CD4-positive, alpha-beta T cell treated with Interleukin-21 for 1 hour (primary cell): Measurements from ENCODE around the gene EPAS1.

Experiments used
- DNase-seq: peaks from one replicate; pipeline ENCODE4 v3.0.0-alpha.2; 2020

Gene EPAS1

GRCh38 chr2:46303233-46303632, 6.0 kb downstream of the EPAS1 start:
- DNase-seq: no peak

- DNase-seq: no peak
These were observed 6.6 kb downstream of the EPAS1 start for GRCh38 chr2:46303822-46304221.

- peak; percentile 57 for DNase-seq
These were observed 7.4 kb downstream of the EPAS1 start for GRCh38 chr2:46304635-46305034.

- no peak for DNase-seq
These were observed 8.0 kb downstream of the EPAS1 start for GRCh38 chr2:46305187-46305586.

DNA sequence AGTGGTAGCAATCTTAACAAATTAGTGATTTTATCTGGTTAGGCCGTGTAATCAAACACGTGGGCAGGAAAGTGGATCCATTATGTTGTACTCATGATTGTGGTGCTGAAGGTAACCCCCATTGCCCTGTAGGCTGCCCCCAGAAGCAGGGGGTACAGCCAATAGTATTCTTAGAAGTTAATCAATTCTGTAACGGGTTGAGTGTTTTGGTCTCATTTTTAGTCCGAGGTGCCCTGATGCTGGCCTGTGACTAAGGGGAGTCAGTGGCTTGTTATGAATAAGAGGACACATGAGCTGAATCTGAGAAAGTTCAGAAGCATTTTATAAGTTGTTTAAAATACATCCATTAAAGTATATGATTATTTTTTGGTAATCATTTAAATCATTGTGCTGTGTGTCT, 8.6 kb downstream of the EPAS1 start:
- no peak for DNase-seq

- no peak for DNase-seq
These were observed 9.1 kb downstream of the EPAS1 start for GRCh38 chr2:46306330-46306751.

- no peak for DNase-seq
These were observed 9.9 kb downstream of the EPAS1 start for GRCh38 chr2:46306988-46307655.

DNA sequence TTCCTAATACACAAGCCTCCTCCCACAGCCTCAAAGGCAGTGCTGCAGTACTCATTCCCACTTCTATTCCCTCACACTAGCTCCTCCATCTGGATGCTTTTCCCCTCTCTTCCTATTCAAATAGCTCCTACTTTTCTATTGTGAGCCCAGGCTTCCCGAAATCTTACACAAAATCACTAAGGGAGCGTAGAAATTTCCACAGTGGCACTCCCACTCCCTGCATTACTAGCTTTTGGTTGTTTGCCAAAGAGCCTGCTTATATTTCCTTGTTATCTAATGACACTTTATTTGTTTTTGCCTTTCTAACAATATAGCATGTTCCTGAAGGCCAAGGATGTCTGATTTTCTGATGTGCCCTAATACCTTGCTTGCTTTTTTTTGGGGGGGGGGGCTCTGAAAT, 10.9 kb downstream of the EPAS1 start:
- DNase-seq: no peak

GRCh38 chr2:46308629-46309028, 11.4 kb downstream of the EPAS1 start:
- DNase-seq: no peak

DNA sequence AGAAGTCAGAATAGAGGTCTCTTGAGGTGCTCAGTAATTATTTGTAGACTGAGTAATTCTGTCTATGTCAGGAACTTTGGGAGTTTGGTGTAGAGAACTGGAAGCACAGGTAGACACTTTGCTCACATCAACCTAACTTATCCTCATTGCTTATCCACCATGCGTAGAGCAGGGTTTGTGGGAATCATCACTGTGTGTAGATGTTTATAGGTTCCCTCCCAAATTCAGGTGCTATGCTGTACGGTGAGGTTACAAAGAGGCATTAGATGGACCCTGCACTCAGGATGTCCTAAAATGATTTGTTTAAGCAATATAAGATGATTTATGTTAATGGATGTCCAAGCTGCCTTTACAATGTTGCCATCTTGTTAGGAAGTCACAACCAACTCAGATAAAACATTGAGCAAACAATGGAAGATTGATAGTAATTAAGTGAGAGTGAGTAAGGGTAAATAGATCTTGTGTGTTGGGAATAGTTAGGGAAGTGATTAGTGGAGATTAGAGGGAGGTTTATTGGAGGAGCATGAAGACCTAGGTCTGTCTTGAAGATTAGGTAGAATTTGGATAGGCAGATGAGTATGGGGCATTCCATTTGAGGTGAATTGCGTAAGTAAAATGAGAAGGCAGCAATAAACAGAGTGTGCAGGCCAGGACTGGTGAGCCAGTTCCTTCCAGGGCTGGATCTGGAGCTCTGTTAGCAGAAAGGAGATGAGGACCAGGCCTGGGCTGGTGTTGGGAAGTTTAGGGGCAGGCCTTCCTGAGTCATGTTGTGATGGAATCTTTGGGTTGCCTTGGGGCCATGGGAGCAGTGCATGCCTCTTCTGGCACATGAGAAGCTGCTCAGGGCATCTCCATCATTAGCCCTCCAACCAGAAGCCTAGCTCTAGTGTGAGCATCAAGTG, 12.1 kb downstream of the EPAS1 start:
- no peak for DNase-seq

- no peak for DNase-seq
These were observed 13.2 kb downstream of the EPAS1 start for GRCh38 chr2:46310446-46310845.

GRCh38 chr2:46311651-46312223, 14.5 kb downstream of the EPAS1 start:
- DNase-seq: no peak

GRCh38 chr2:46313063-46313462, 15.9 kb downstream of the EPAS1 start:
- no peak for DNase-seq

DNA sequence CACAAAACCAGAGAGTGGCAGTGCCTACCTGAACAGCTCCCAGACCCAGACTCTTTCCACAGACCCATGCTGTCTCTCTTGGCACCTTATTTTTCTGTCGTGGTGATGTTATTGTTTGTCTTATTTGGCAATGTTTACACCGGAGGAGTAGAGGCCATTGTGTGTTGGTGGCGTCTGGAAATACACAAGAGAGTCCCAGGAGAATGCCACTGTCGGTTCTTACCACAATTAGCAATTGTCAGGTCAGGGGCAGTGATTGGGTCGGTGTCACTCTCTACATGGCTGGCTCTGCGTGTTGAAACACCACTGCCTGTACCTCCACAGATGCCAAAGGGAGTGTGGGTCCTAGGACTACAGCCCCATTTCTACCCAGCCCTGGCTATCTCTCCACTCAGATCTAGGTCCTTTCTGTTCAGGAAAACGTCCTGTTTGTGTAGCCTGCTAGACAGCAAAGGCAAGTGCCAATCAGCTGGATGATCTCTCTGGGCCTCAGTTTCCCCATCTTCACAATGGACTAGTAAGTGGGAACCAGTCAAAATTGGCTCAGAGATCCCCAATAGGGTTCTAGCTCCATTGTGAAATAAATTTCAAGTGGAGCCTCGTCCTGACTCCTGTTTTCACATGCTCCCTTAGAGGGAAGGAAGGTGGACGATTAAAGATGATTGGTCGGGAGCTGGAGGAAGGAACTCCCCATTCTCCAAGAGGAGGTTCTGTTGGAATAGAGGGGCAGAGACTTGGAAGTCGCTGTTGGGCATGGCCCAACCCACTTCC, 17.0 kb downstream of the EPAS1 start:
- DNase-seq: no peak

GRCh38 chr2:46315103-46315890, 18.1 kb downstream of the EPAS1 start:
- DNase-seq: no peak

- no peak for DNase-seq
These were observed 19.9 kb downstream of the EPAS1 start for GRCh38 chr2:46317094-46317486.

- DNase-seq: no peak
These were observed 21.6 kb downstream of the EPAS1 start for GRCh38 chr2:46318579-46319460.

DNA sequence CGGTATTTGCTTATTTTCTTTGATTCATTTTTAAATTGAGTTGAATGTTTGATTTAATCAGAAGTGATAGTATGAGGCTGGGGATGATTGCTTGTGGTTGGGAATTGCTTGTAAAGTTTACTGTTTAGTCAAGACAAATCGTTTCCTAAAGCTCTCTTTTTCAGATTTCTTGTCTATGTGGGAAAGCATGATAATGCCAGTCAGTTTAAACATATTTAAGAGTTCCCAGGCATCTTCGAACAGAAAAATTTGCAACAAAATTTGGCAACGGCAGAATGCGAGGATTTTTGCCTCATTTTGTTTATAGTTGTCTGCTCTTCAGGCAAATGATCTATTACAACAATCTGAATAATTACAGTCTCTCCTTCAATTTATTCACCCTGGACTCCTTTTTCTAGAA, 22.5 kb downstream of the EPAS1 start:
- DNase-seq: no peak

DNA sequence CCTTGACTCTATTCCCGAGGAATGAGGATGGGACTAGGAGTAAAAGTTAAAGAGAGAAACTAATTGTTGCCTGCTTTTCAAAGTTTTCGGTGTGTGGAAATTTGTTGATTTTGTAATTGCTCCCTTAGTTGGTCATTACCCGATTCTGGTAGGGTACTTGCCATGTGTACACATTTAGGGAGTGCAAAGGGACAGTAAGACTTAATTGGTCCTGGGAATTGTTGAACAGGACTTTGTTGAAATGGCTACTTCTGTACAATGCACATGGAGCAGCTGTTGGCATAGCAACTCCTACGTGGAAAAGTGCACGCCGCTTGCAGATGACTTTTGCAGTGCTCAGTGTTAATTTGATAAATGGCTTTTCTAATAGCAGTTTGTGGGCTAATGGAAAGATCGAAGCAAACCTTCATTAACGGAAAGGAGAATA, 22.9 kb downstream of the EPAS1 start:
- no peak for DNase-seq

GRCh38 chr2:46323730-46324129, 26.5 kb downstream of the EPAS1 start:
- DNase-seq: no peak
